Mammary epithelial cell (primary cell): ENCODE results near the gene SLC7A10.

ENCODE experiments used
- CTCF ChIP-seq, 2 donors: IDR thresholded peaks in 1 of 2; conservative IDR thresholded peaks in 1 of 2; 2 replicates each; pipeline ENCODE4 v1.5.1; 2011 to 2012; ENCODE audit warnings: inconsistent platforms in 2 of 2, low read length in 2 of 2, mild to moderate bottlenecking in 2 of 2, control low read depth in 1 of 2, low read depth in 1 of 2; ENCODE audit not compliant: insufficient read depth in 1 of 2; ENCODE audit errors: extremely low read depth in 1 of 2
- EZH2 ChIP-seq: IDR thresholded peaks from 2 replicates; pipeline ENCODE4 v1.6.1; 2012; ENCODE audit warnings: low read length, inconsistent platforms, borderline replicate concordance

GRCh38 chr19:33247441-33247819, 21.8 kb upstream of the SLC7A10 start:
- TF ChIP-seq CTCF (conservative IDR thresholded peaks at IDR 0.05 in 1 of 2, IDR thresholded peaks at IDR 0.05 in 1 of 2; ENCODE audit: extremely low read depth in 1 of 2, insufficient read depth in 1 of 2, low read depth in 1 of 2, low read length in 2 of 2) (no peak), EZH2 (no peak)
